ENCODE measurements around the gene RAP2B.

- TF ChIP-seq CTCF (conservative IDR thresholded peaks at IDR 0.05 in 1 of 2, IDR thresholded peaks at IDR 0.05 in 1 of 2; ENCODE audit: low read depth in 1 of 2, low read length in 2 of 2): no peak
- TF ChIP-seq EZH2 (IDR thresholded peaks at IDR 0.05; ENCODE audit: low read length, missing control alignments): no peak
Observed at GRCh38 chr3:153160451-153161137, 1.4 kb upstream of the RAP2B start.
